Nephron progenitor cell (in vitro differentiated cells): ENCODE measurements around the gene KIAA0753.

Source experiments
- DNase-seq: peaks from one replicate; pipeline ENCODE4 v3.0.0; 2021
- H3K27ac Mint-ChIP-seq: 2 replicates; pipeline ENCODE4 v1.8.0; 2021; ENCODE audit warnings: mild to moderate bottlenecking, moderate library complexity, mixed read lengths
- H3K27me3 Mint-ChIP-seq: 2 replicates; pipeline ENCODE4 v1.8.0; 2021; ENCODE audit warnings: mild to moderate bottlenecking, low read depth, mixed read lengths; ENCODE audit not compliant: poor library complexity
- H3K36me3 Mint-ChIP-seq: 2 replicates; pipeline ENCODE4 v1.8.0; 2021; ENCODE audit warnings: low read depth, mixed read lengths
- H3K4me1 Mint-ChIP-seq: 2 replicates; pipeline ENCODE4 v1.8.0; 2021; ENCODE audit warnings: mixed read lengths
- H3K4me3 Mint-ChIP-seq: 2 replicates; pipeline ENCODE4 v1.8.0; 2021; ENCODE audit warnings: mild to moderate bottlenecking, moderate library complexity, mixed read lengths
- H3K9me3 Mint-ChIP-seq: 2 replicates; pipeline ENCODE4 v1.8.0; 2021; ENCODE audit warnings: mild to moderate bottlenecking, moderate library complexity, mixed read lengths
- CTCF ChIP-seq: fragments of 200-600 bp; sonication (generic); IDR thresholded peaks from 2 replicates; pipeline ENCODE4 v1.5.0; 2021; ENCODE audit warnings: antibody characterized with exemption

The KIAA0753 gene

DNA sequence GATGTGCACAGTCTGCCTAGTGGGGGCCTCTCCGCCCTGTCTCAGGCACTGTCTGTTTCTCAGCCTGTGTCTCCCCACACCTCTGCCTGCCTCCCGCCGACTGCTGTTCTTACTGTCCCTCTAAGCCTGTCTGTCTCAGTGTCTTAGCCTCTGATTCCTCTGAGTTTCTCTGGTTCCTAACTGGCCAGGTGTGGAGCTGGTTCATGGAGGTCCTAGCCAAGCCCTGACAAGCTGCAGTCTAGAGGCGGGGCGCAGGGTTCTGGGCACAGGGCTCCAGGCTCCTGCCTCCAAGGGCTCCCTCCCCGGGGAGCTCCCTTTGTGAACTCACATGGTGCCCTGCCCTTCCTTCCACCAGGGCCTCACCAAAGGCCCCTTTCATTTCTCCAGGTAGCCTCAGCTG is 30.5 kb upstream of the KIAA0753 start:
- Mint-ChIP-seq H3K27me3 (peaks cover 25% of the 10 kb centered on the region), H3K36me3 (no peaks in the 10 kb centered on the region), H3K9me3 (no peaks in the 10 kb centered on the region), H3K4me3 (no peak overlapping the region), H3K4me1 (peaks cover 11% of the 10 kb centered on the region), H3K27ac (no peak overlapping the region)
- DNase-seq: no peak
- TF ChIP-seq CTCF: no peak

DNA sequence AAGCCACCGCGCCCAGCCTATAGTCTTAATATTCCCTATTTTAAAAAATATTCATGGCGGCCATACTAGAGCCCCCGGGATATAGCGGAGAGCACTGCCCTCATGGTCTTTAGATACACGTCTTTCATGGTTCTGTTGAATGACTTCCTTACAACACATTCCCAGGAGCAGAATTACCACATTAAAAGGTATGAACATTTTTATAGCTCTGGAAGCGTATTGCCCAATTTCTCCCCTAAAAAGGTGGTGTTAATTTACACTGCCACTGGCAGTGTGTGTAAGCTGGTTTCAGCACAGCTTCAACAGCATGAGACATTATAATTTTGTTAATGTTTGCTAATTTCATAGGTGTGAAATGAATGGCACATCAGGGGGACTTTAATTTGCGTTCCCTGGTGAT is 30.1 kb upstream of the KIAA0753 start:
- no peak for DNase-seq
- Mint-ChIP-seq H3K4me1 (peaks cover 11% of the 10 kb centered on the region), H3K36me3 (no peaks in the 10 kb centered on the region), H3K9me3 (no peaks in the 10 kb centered on the region), H3K27ac (no peak overlapping the region), H3K4me3 (no peak overlapping the region), H3K27me3 (peaks cover 29% of the 10 kb centered on the region)
- TF ChIP-seq CTCF: no peak

DNA sequence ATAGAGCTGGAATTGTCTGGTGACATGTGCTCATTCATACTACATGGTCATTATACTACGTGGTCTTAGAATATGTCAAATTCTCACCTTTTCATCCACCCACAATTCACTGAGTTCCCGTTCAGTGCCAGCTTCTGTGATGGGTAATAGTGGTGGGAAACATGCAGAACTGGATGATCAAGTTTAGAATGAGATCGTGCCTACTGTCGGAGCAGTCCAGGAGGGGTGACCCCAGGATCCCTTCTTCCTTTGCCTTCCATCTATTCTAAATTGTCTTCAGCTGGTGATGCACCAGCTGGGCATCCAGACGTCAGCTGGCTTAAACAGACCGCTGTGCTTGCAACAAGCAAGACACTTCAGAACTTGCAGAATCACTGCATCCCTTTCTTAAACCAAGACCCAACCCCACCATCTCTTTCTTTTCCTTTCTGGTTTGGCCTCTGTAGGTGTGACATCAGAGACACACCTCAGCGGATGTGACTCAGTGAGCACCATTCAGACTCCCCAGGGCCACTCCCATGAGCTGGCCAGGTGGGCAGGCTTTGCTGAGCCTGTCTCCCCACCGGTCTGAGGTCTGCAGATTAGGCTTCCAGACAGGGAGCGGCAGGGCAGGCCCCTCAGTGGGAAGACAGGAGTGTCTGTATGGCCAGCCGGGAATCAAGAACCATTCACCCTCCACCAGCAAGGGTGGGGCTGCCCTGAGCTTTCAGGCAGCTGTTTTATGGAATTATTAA is 29.1 kb upstream of the KIAA0753 start:
- H3K27me3 Mint-ChIP-seq: peaks cover 31% of the 10 kb centered on the region
- no peak overlapping the region for H3K27ac Mint-ChIP-seq
- no peak for DNase-seq
- H3K4me1 Mint-ChIP-seq: peaks cover 16% of the 10 kb centered on the region
- H3K4me3 Mint-ChIP-seq: no peak overlapping the region
- no peaks in the 10 kb centered on the region for H3K9me3 Mint-ChIP-seq
- no peaks in the 10 kb centered on the region for H3K36me3 Mint-ChIP-seq
- TF ChIP-seq CTCF: no peak

- no peak for DNase-seq
- H3K27me3 Mint-ChIP-seq: peaks cover 31% of the 10 kb centered on the region
- no peak for TF ChIP-seq CTCF
These were observed 28.4 kb upstream of the KIAA0753 start for GRCh38 chr17:6668727-6669425.

GRCh38 chr17:6668219-6668618 is 27.7 kb upstream of the KIAA0753 start:
- Mint-ChIP-seq H3K27ac (no peak overlapping the region), H3K4me1 (peaks cover 16% of the 10 kb centered on the region), H3K4me3 (no peak overlapping the region), H3K36me3 (no peaks in the 10 kb centered on the region), H3K9me3 (no peaks in the 10 kb centered on the region), H3K27me3 (peaks cover 31% of the 10 kb centered on the region)
- DNase-seq: no peak
- no peak for TF ChIP-seq CTCF

More at GRCh38 chr17:6668727-6669425, 28.4 kb upstream of the KIAA0753 start:
- Mint-ChIP-seq H3K9me3 (no peaks in the 10 kb centered on the region), H3K27ac (no peak overlapping the region), H3K36me3 (no peaks in the 10 kb centered on the region), H3K4me1 (peaks cover 16% of the 10 kb centered on the region), H3K4me3 (no peak overlapping the region)
